Gastrocnemius medialis (tissue), 4 donors: ENCODE results near the gene ITGA8.

Experiments used
- POLR2A ChIP-seq, 2 donors: fragments of 450-650 bp; IDR thresholded peaks; one replicate each; pipeline ENCODE4 v1.6.1; 2017; ENCODE audit warnings: antibody characterized with exemption in 2 of 2, mild to moderate bottlenecking in 2 of 2, moderate library complexity in 2 of 2
- TF ChIP-seq, protein P1 (sequence below), 5 experiments: fragments of 450-650 bp in 3 of 5; fragments of 200-600 bp in 2 of 5; sonication (generic) in 2 of 5; IDR thresholded peaks in 4 of 5; conservative IDR thresholded peaks in 1 of 5; 1 replicate in 4 of 5; 2 replicates in 1 of 5; pipeline ENCODE4 v1.5.1; 2016 to 2019; ENCODE audit warnings: antibody characterized with exemption in 5 of 5, mild to moderate bottlenecking in 3 of 5, moderate library complexity in 3 of 5

DNA sequence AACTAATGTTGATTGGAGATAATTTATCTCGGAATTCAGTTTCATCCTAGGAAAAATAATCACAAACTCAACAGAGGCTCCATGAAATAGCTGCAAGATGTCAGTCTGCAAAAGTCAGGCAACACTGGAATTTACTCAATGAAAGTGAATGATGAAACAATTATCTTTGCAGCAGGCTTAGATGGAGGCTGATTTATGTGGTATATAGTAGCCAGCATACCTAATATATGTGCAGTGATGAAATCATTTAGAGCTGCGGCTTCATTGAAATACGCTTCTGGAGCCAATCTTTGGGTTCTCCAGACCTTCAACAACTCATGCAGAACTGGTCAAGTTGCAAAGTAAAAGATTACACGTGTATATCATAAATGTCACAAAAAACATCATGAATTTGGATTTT, 113.3 kb downstream of the ITGA8 start:
- TF ChIP-seq, protein P1, sequence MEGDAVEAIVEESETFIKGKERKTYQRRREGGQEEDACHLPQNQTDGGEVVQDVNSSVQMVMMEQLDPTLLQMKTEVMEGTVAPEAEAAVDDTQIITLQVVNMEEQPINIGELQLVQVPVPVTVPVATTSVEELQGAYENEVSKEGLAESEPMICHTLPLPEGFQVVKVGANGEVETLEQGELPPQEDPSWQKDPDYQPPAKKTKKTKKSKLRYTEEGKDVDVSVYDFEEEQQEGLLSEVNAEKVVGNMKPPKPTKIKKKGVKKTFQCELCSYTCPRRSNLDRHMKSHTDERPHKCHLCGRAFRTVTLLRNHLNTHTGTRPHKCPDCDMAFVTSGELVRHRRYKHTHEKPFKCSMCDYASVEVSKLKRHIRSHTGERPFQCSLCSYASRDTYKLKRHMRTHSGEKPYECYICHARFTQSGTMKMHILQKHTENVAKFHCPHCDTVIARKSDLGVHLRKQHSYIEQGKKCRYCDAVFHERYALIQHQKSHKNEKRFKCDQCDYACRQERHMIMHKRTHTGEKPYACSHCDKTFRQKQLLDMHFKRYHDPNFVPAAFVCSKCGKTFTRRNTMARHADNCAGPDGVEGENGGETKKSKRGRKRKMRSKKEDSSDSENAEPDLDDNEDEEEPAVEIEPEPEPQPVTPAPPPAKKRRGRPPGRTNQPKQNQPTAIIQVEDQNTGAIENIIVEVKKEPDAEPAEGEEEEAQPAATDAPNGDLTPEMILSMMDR (IDR thresholded peaks at IDR 0.05 in 4 of 5, conservative IDR thresholded peaks at IDR 0.05 in 1 of 5): no peak
- no peak for TF ChIP-seq POLR2A (IDR thresholded peaks at IDR 0.05)
